Sigmoid colon (tissue), 7 donors: Measurements from ENCODE around the gene RBM26. TPM values are rescaled to one million over a fixed set of nuclear protein-coding genes. Genes with fewer than 3 reads are reported as not detected.

ENCODE experiments used
- DNase-seq: peaks from one replicate; pipeline ENCODE4 v3.0.0-alpha.2; 2019
- H3K27ac ChIP-seq, 4 donors: fragments of 200-600 bp; sonication (generic); one replicate each; pipeline ENCODE4 v1.5.1; 2016 to 2019; ENCODE audit warnings: mild to moderate bottlenecking in 1 of 4
- H3K27me3 ChIP-seq, 3 donors: fragments of 200-600 bp; sonication (generic); one replicate each; pipeline ENCODE4 v1.5.1; 2019; ENCODE audit warnings: mild to moderate bottlenecking in 1 of 3
- H3K36me3 ChIP-seq, 4 donors: fragments of 200-600 bp; sonication (generic); one replicate each; pipeline ENCODE4 v1.5.1; 2016 to 2019
- H3K4me1 ChIP-seq, 4 donors: fragments of 200-600 bp; sonication (generic); one replicate each; pipeline ENCODE4 v1.5.1; 2017 to 2019
- H3K4me3 ChIP-seq, 4 donors: fragments of 200-600 bp; sonication (generic); one replicate each; pipeline ENCODE4 v1.5.1; 2017 to 2019; ENCODE audit warnings: mild to moderate bottlenecking in 2 of 4, moderate library complexity in 1 of 4
- H3K9me3 ChIP-seq, 4 donors: fragments of 200-600 bp in 3 of 4; sonication (generic) in 3 of 4; one replicate each; pipeline versions ENCODE4 v1.5.1 to v1.6.1; 2013 to 2019
- CTCF ChIP-seq, 4 experiments: fragments of 450-650 bp in 3 of 4; fragments of 200-600 bp in 1 of 4; IDR thresholded peaks; one replicate each; pipeline ENCODE4 v1.5.1; 2016 to 2019; ENCODE audit warnings: antibody characterized with exemption in 4 of 4, mild to moderate bottlenecking in 3 of 4, moderate library complexity in 2 of 4
- EP300 ChIP-seq, 4 donors: sonication (generic); formaldehyde crosslinking; IDR thresholded peaks; one replicate each; pipeline ENCODE4 v1.6.1; 2017; ENCODE audit warnings: antibody characterized with exemption in 4 of 4
- POLR2A ChIP-seq, 2 donors: fragments of 450-650 bp; IDR thresholded peaks; one replicate each; pipeline ENCODE4 v1.6.1; 2016; ENCODE audit warnings: antibody characterized with exemption in 2 of 2, mild to moderate bottlenecking in 2 of 2, moderate library complexity in 2 of 2
- POLR2AphosphoS5 ChIP-seq, 4 donors: sonication (generic); formaldehyde crosslinking; IDR thresholded peaks; one replicate each; pipeline ENCODE4 v1.6.1; 2017; ENCODE audit warnings: antibody characterized with exemption in 4 of 4
- WGBS, 2 donors: extraction: QIAGEN DNeasy Blood & Tissue Kit; methylation state at CpG; one replicate each; pipeline ENCODE4 v1.1.7; 2013; 5-methylcytosine and 5-hydroxymethylcytosine counted together
- intact Hi-C: fragments of 100-400 bp; cut with DNase I; formaldehyde crosslinking; loops from one replicate; pipeline ENCODE4 v1.15.1; 2023
- polyA plus RNA-seq, 3 donors: library from polyadenylated mRNA; stranded (reverse); fragments of 200-250 nt; gene quantifications; one replicate each; pipeline ENCODE4 v1.2.3, GENCODE V29; 2013
- total RNA-seq, 4 donors: library from RNA; depleted of rRNA; stranded (reverse); fragments of >200 nt; gene quantifications; one replicate each; pipeline ENCODE4 v1.1.0, GENCODE V29; 2016
- donor health status: healthy with polysubstance abuse.
- donor health status: Bipolar disorder and iron deficiency.
- donor health status: healthy.

The RBM26 gene
- total and polyA plus RNA-seq, 7 donors: 4.8 to 47.4 (median 29.6) TPM

- intact Hi-C loops: no loop called here
- 80 to 87% methylated on average over 9 of the region's 9 CpGs for WGBS, 2 donors
These were observed 96.4 kb downstream of the RBM26 start for GRCh38 chr13:79309690-79310089.

GRCh38 chr13:79307866-79308298 is 98.2 kb downstream of the RBM26 start:
- no peaks in the 10 kb centered on the region for H3K27me3 ChIP-seq
- H3K36me3 ChIP-seq: no peaks in the 10 kb centered on the region
- intact Hi-C loops: no loop called here
- no peak overlapping the region for H3K27ac ChIP-seq
- peaks cover 0 to 11% (median 10%) of the 10 kb centered on the region in 4 donors for H3K4me1 ChIP-seq
- no peak overlapping the region for H3K4me3 ChIP-seq
- no peaks in the 10 kb centered on the region for H3K9me3 ChIP-seq
- no peak for DNase-seq
- TF ChIP-seq EP300 (IDR thresholded peaks at IDR 0.05) (no peak), POLR2AphosphoS5 (IDR thresholded peaks at IDR 0.05) (peak in 1 of 4 donors; percentile 12)
- WGBS, 2 donors: 40 to 62% methylated on average over 8 of the region's 8 CpGs

More at GRCh38 chr13:79309690-79310089, 96.4 kb downstream of the RBM26 start:
- TF ChIP-seq CTCF (IDR thresholded peaks at IDR 0.05) (no peak), POLR2A (IDR thresholded peaks at IDR 0.05) (no peak), POLR2AphosphoS5 (IDR thresholded peaks at IDR 0.05) (no peak), EP300 (IDR thresholded peaks at IDR 0.05) (no peak)
- Histone ChIP-seq H3K36me3 (no peaks in the 10 kb centered on the region), H3K4me1 (peaks cover 0 to 15% (median 10%) of the 10 kb centered on the region in 4 donors), H3K9me3 (no peaks in the 10 kb centered on the region), H3K27ac (no peak overlapping the region), H3K27me3 (no peaks in the 10 kb centered on the region), H3K4me3 (no peak overlapping the region)
- DNase-seq: no peak

GRCh38 chr13:79307433-79307861 is 98.6 kb downstream of the RBM26 start:
- Histone ChIP-seq H3K27me3 (no peaks in the 10 kb centered on the region), H3K36me3 (no peaks in the 10 kb centered on the region), H3K9me3 (no peaks in the 10 kb centered on the region), H3K27ac (no peak overlapping the region), H3K4me1 (peaks cover 0 to 11% (median 10%) of the 10 kb centered on the region in 4 donors), H3K4me3 (no peak overlapping the region)
- no peak for DNase-seq
- intact Hi-C loops: no loop called here
- TF ChIP-seq CTCF (IDR thresholded peaks at IDR 0.05) (no peak), POLR2AphosphoS5 (IDR thresholded peaks at IDR 0.05) (no peak), POLR2A (IDR thresholded peaks at IDR 0.05) (no peak), EP300 (IDR thresholded peaks at IDR 0.05) (no peak)
- 65 to 87% methylated on average over 3 of the region's 3 CpGs for WGBS, 2 donors

GRCh38 chr13:79306650-79307049 is 99.4 kb downstream of the RBM26 start:
- no peak for TF ChIP-seq POLR2AphosphoS5 (IDR thresholded peaks at IDR 0.05)
- TF ChIP-seq EP300 (IDR thresholded peaks at IDR 0.05): no peak
- no peak for TF ChIP-seq POLR2A (IDR thresholded peaks at IDR 0.05)
- no peak for TF ChIP-seq CTCF (IDR thresholded peaks at IDR 0.05)
- Histone ChIP-seq H3K4me3 (no peak overlapping the region), H3K27ac (no peak overlapping the region), H3K9me3 (peaks cover 0 to 2% (median 0%) of the 10 kb centered on the region in 4 donors), H3K27me3 (no peaks in the 10 kb centered on the region), H3K4me1 (peaks cover 0 to 11% (median 10%) of the 10 kb centered on the region in 4 donors), H3K36me3 (no peaks in the 10 kb centered on the region)
- no peak for DNase-seq
- WGBS, 2 donors: 33 to 68% methylated on average over 1 of the region's 1 CpG
- intact Hi-C loops: no loop called here

GRCh38 chr13:79297128-79297527 is 108.9 kb downstream of the RBM26 start:
- H3K36me3 ChIP-seq: no peaks in the 10 kb centered on the region
- WGBS, 2 donors: 42 to 63% methylated on average over 2 of the region's 2 CpGs
- intact Hi-C loops: no loop called here
- TF ChIP-seq EP300 (IDR thresholded peaks at IDR 0.05): no peak
- no peak for TF ChIP-seq POLR2AphosphoS5 (IDR thresholded peaks at IDR 0.05)
- TF ChIP-seq CTCF (IDR thresholded peaks at IDR 0.05): no peak
- TF ChIP-seq POLR2A (IDR thresholded peaks at IDR 0.05): no peak
- no peaks in the 10 kb centered on the region for H3K4me1 ChIP-seq
- peaks cover 0 to 2% (median 0%) of the 10 kb centered on the region in 4 donors for H3K9me3 ChIP-seq
- H3K27me3 ChIP-seq: no peaks in the 10 kb centered on the region
- no peak for DNase-seq
- no peak overlapping the region for H3K4me3 ChIP-seq
- no peak overlapping the region for H3K27ac ChIP-seq
